Ureter (tissue), 1 donor: ENCODE results near the gene FOXJ2. TPM values are rescaled to one million over a fixed set of nuclear protein-coding genes. Genes with fewer than 3 reads are reported as not detected.

ENCODE experiments used
- total RNA-seq: library from RNA; stranded (reverse); gene quantifications from one replicate; pipeline ENCODE4 v1.2.4, GENCODE V29; 2023
- donor health status: DM: yes; HTN: yes; CAD: no.

The FOXJ2 gene
- total RNA-seq, 1 donor from 2014 or later = 21.1 TPM

Other genes starting within 250 kb of the FOXJ2 start
- gene NANOG, start 243.3 kb upstream of the FOXJ2 start, total RNA-seq = 2.5 TPM
- gene SLC2A14, start 159.8 kb upstream of the FOXJ2 start, total RNA-seq = 0.31 TPM
- 61.9 TPM for gene SLC2A3, start 96.5 kb upstream of the FOXJ2 start, total RNA-seq
- 4.6 TPM for gene C3AR1, start 33.6 kb downstream of the FOXJ2 start, total RNA-seq
- gene NECAP1, start 49.6 kb downstream of the FOXJ2 start, total RNA-seq = 32.5 TPM
- gene CLEC4A, start 90.9 kb downstream of the FOXJ2 start, total RNA-seq = 2.1 TPM
- gene ZNF705A, start 124.3 kb downstream of the FOXJ2 start, total RNA-seq = not detected
- 0.65 TPM for gene FAM90A1, start 194.9 kb downstream of the FOXJ2 start, total RNA-seq